ENCODE data around the gene CTDSPL.

The CTDSPL gene

GRCh38 chr3:37982331-37982730 lies 120.7 kb downstream of the CTDSPL start:
- TF ChIP-seq GFI1B (tag by site-specific recombination; IDR thresholded peaks at IDR 0.05) = no peak
- TF ChIP-seq ZNF37A (tag by site-specific recombination; IDR thresholded peaks at IDR 0.05) = no peak
- no peak for TF ChIP-seq KLF7 (tag by site-specific recombination; IDR thresholded peaks at IDR 0.05; ENCODE audit: borderline replicate concordance)
- TF ChIP-seq ZNF488 (tag by site-specific recombination; IDR thresholded peaks at IDR 0.05) = no peak
- no peak for TF ChIP-seq ZNF280C (tag by site-specific recombination; IDR thresholded peaks at IDR 0.05)
- H3K36me3 ChIP-seq (ENCODE audit: control insufficient read depth in 2 of 2, insufficient read depth in 1 of 2, low read length in 2 of 2) = peaks cover 0 to 19% of the 10 kb centered on the region in 2 experiments; a peak in 1 of 3 replicates
- POLR2A ChIA-PET = no interaction called here
- CTCF ChIA-PET = interaction anchor here (2.4 kb wide), 1 partner anchor 8 kb away, joined by 9 read pairs; no protein-coding TSS in a partner anchor
- H3K27ac ChIP-seq (ENCODE audit: extremely low read depth, low read depth, low read length) = no peak overlapping the region
- H3K9me3 ChIP-seq (ENCODE audit: control insufficient read depth, insufficient read depth, low read depth, low read length) = no peaks in the 10 kb centered on the region
- no peaks in the 10 kb centered on the region for H3K4me1 ChIP-seq (ENCODE audit: control insufficient read depth, insufficient read depth, low read length)
- no peak overlapping the region for H3K4me3 ChIP-seq (ENCODE audit: low read depth, low read length)

GRCh38 chr3:37984051-37984450 lies 122.4 kb downstream of the CTDSPL start:
- Histone ChIP-seq H3K27ac (ENCODE audit: extremely low read depth, low read depth, low read length) (no peak overlapping the region), H3K4me3 (ENCODE audit: low read depth, low read length) (no peak overlapping the region), H3K9me3 (ENCODE audit: control insufficient read depth, insufficient read depth, low read depth, low read length) (no peaks in the 10 kb centered on the region), H3K4me1 (ENCODE audit: control insufficient read depth, insufficient read depth, low read length) (no peaks in the 10 kb centered on the region), H3K36me3 (ENCODE audit: control insufficient read depth in 2 of 2, insufficient read depth in 1 of 2, low read length in 2 of 2) (peaks cover 0 to 19% of the 10 kb centered on the region in 2 experiments; a peak in 1 of 3 replicates)
- ChIA-PET CTCF (interaction anchor here (1.0 to 2.4 kb wide), 3 partner anchors 10 to 13 kb away, joined by 3 to 9 read pairs (median 6); no protein-coding TSS in a partner anchor), POLR2A (no interaction called here)
- TF ChIP-seq ZNF529 (tag by site-specific recombination; IDR thresholded peaks at IDR 0.05; ENCODE audit: insufficient replicate concordance) = no peak
- no peak for TF ChIP-seq PRDM1 (tag by site-specific recombination; IDR thresholded peaks at IDR 0.05)
- TF ChIP-seq FEZF1 (tag by site-specific recombination; IDR thresholded peaks at IDR 0.05) = no peak
- no peak for TF ChIP-seq ZNF670 (tag by site-specific recombination; IDR thresholded peaks at IDR 0.05; ENCODE audit: low read depth)
- no peak for TF ChIP-seq ZNF302 (tag by site-specific recombination; IDR thresholded peaks at IDR 0.05; ENCODE audit: low read depth)
- no peak for TF ChIP-seq ZNF366 (tag by site-specific recombination; conservative IDR thresholded peaks at IDR 0.05)
- no peak for TF ChIP-seq ZNF449 (tag by site-specific recombination; IDR thresholded peaks at IDR 0.05)
- peak; percentile 55; the same call in 1 of the 2 replicates for TF ChIP-seq ZNF26 (tag by site-specific recombination; IDR thresholded peaks at IDR 0.05)

- ChIA-PET POLR2A (no interaction called here), CTCF (interaction anchor here (1.0 to 2.4 kb wide), 3 partner anchors 10 to 19 kb away, joined by 3 to 12 read pairs (median 4); no protein-coding TSS in a partner anchor)
- no peak for TF ChIP-seq ZNF169 (tag by site-specific recombination; IDR thresholded peaks at IDR 0.05)
- TF ChIP-seq ZNF670 (tag by site-specific recombination; IDR thresholded peaks at IDR 0.05; ENCODE audit: low read depth) = no peak
- TF ChIP-seq ZNF610 (tag by site-specific recombination; IDR thresholded peaks at IDR 0.05; ENCODE audit: borderline replicate concordance) = no peak
- TF ChIP-seq ZNF664 (tag by site-specific recombination; IDR thresholded peaks at IDR 0.05) = no peak
- TF ChIP-seq ZFP37 (tag by site-specific recombination; IDR thresholded peaks at IDR 0.05) = no peak
- no peak for TF ChIP-seq ZNF335 (tag by site-specific recombination; conservative IDR thresholded peaks at IDR 0.05)
- no peak for TF ChIP-seq ZBTB20 (tag by site-specific recombination; IDR thresholded peaks at IDR 0.05)
- TF ChIP-seq KLF17 (tag by site-specific recombination; IDR thresholded peaks at IDR 0.05) = no peak
- no peak for TF ChIP-seq ZNF624 (tag by site-specific recombination; IDR thresholded peaks at IDR 0.05)
- TF ChIP-seq CTCF (tag by site-specific recombination; IDR thresholded peaks at IDR 0.05) = no peak
- no peak for TF ChIP-seq ZNF366 (tag by site-specific recombination; conservative IDR thresholded peaks at IDR 0.05)
- TF ChIP-seq RBAK (tag by site-specific recombination; IDR thresholded peaks at IDR 0.05) = no peak
Observed at GRCh38 chr3:37984596-37984995, 122.9 kb downstream of the CTDSPL start.

More at GRCh38 chr3:37984596-37984995, 122.9 kb downstream of the CTDSPL start:
- H3K27ac ChIP-seq (ENCODE audit: extremely low read depth, low read depth, low read length) = no peak overlapping the region
- H3K4me1 ChIP-seq (ENCODE audit: control insufficient read depth, insufficient read depth, low read length) = no peaks in the 10 kb centered on the region
- peaks cover 0 to 19% of the 10 kb centered on the region in 2 experiments; a peak in 1 of 3 replicates for H3K36me3 ChIP-seq (ENCODE audit: control insufficient read depth in 2 of 2, insufficient read depth in 1 of 2, low read length in 2 of 2)
- H3K4me3 ChIP-seq (ENCODE audit: low read depth, low read length) = no peak overlapping the region
- no peaks in the 10 kb centered on the region for H3K9me3 ChIP-seq (ENCODE audit: control insufficient read depth, insufficient read depth, low read depth, low read length)
